ENCODE measurements around the gene HIPK2.
A peak's percentile ranks its signal among the peaks of the same experiment; 100 is the strongest.

The HIPK2 gene

DNA sequence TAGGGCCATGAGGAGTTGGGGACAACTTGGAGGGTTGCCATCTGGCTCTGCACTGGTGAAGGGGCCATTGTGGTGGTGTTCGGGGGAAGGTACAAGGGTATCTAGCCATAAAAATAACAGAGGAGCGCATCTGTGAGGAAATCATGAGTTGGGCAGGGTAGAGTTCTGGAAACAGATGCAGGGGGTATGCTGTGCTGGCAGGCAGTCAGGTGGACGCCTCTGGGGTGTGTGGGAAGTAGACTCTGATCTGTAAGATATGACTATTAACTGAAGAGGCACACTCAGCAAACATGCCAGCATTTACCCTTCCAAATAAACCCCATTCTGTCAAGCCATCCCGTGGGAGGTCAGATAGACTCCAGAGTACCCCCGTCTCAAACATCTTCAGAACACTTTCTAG is 174.5 kb downstream of the HIPK2 start:
- CTCF ChIA-PET: interaction anchor here (1.1 to 6.5 kb wide), 6 partner anchors 10 to 400 kb away, joined by 3 to 65 read pairs (median 14); no protein-coding TSS in a partner anchor
- TF ChIP-seq CTCF (IDR thresholded peaks at IDR 0.05; ENCODE audit: control extremely low read depth, extremely low read depth, low read depth, missing control alignments): no peak

DNA sequence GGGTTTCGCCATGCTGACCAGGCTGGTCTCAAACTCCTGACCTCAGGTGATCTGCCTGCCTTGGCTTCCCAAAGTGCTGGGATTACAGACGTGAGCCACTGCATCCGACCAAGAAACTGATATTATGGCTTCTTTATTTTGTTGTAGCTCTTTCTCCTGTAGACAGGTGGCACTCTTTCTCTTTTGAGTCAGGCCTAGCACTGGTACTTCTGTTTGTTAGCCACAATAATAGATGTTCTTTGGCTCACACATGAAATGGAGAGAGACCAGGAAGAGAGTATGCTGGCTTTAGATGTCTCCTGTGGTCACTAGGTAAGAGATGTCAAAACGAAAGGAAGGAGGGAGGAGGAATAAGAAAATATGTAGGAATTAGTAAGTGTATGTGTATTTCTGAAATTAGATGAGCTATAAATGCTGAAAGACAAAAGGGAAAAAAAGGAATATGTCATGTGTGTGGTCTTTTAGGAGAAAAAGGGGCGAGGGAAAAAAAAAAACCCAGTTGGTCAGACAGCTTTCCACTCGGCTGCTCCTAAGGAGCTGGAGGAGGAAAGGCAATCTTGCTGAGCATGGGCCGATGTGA is 175.6 kb downstream of the HIPK2 start:
- POLR2A ChIA-PET: no interaction called here
- peak; percentile 41 for DNase-seq (ENCODE audit: extremely low spot score)
- peak; percentile 47 for TF ChIP-seq CTCF (IDR thresholded peaks at IDR 0.05; ENCODE audit: control extremely low read depth, extremely low read depth, low read depth, missing control alignments)
- CTCF ChIA-PET: interaction anchor here (0.7 to 6.5 kb wide), 21 partner anchors 8 to 416 kb away, joined by 3 to 65 read pairs (median 5); no protein-coding TSS in a partner anchor

More for the DNA sequence above, 174.5 kb downstream of the HIPK2 start:
- POLR2A ChIA-PET: no interaction called here
- DNase-seq (ENCODE audit: extremely low spot score): no peak

DNA sequence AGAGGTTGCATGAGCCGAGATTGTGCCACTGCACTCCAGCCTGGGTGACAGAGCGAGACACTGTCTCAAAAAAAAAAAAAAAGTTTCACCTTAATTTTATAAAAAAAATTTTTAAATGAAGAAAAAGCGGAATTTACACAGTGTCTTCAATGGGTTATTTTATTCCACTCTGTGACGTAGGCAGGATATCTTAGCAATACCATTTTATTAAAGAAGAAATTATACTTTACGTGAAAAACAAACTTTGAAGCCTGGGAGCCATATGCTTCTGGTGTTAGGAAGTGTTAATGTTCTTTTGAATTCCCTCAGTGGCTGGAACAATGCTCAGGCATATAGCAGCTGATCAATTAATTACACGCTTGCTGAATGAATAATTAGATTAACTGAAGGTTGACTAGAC is 176.6 kb downstream of the HIPK2 start:
- ChIA-PET CTCF (interaction anchor here (0.9 to 6.5 kb wide), 14 partner anchors 10 to 417 kb away, joined by 3 to 65 read pairs (median 4); no protein-coding TSS in a partner anchor), POLR2A (no interaction called here)
- no peak for TF ChIP-seq CTCF (IDR thresholded peaks at IDR 0.05; ENCODE audit: control extremely low read depth, extremely low read depth, low read depth, missing control alignments)
- DNase-seq (ENCODE audit: extremely low spot score): no peak

DNA sequence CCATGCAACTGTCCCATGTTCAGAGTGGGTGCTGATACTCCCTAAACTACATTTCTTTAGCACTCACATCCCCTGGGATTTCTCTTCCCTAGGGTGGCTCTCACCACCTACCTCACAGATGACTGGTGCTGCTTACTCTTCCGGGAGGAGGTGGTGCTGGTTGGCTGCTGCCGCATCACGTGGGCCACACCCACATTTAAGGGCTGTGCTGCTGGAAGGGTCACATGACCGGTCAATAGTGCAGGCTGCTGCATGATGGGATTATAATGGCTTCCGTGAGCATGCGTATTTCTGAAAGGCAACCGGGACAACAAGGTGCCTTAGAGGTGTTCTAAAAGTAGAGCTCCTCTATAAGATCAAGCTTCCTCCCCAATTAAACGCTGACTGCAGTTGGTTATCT is 177.5 kb downstream of the HIPK2 start:
- POLR2A ChIA-PET: no interaction called here

DNA sequence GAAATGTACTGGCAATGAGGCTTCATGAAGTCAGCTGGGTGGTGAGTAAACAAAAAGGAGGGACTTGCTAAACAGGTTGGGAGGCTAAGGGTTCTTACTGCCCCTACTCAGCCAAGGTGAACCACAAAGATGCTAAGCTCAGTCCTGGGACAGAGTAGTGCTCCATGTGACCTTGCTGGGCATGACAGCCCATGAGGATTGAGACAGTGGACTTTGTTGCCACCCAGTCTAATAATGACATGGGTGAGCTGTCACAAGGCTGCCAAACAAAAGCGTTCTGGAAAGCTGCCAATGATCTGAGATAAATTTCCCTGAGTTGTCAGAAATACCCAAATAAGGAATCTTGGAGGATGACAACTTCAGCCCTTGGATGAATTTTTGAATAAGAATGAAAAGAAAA is 179.2 kb downstream of the HIPK2 start:
- CTCF ChIA-PET: interaction anchor here (1.1 to 1.4 kb wide), 3 partner anchors 19 to 408 kb away, joined by 3 to 4 read pairs (median 4); no protein-coding TSS in a partner anchor
- POLR2A ChIA-PET: no interaction called here
- DNase-seq (ENCODE audit: extremely low spot score): no peak
- no peak for TF ChIP-seq CTCF (IDR thresholded peaks at IDR 0.05; ENCODE audit: control extremely low read depth, extremely low read depth, low read depth, missing control alignments)

More for the DNA sequence above, 177.5 kb downstream of the HIPK2 start:
- no peak for DNase-seq (ENCODE audit: extremely low spot score)
- CTCF ChIA-PET: interaction anchor here (2.4 to 6.5 kb wide), 6 partner anchors 9 to 402 kb away, joined by 10 to 65 read pairs (median 13); no protein-coding TSS in a partner anchor
- TF ChIP-seq CTCF (IDR thresholded peaks at IDR 0.05; ENCODE audit: control extremely low read depth, extremely low read depth, low read depth, missing control alignments): no peak

- ChIA-PET POLR2A (no interaction called here), CTCF (no interaction called here)
- no peak for TF ChIP-seq CTCF (IDR thresholded peaks at IDR 0.05; ENCODE audit: control extremely low read depth, extremely low read depth, low read depth, missing control alignments)
- no peak for DNase-seq (ENCODE audit: extremely low spot score)
Observed at GRCh38 chr7:139597028-139597427, 180.8 kb downstream of the HIPK2 start.

All from GM10248 (cell line).